GM21526 (cell line): ENCODE results near the gene PROB1.
"Not testable (repeated sequence)": the region's sequence is repeated elsewhere in the genome, so short reads cannot be mapped to it uniquely, and the experiment has no call there.

Source experiments
- ATAC-seq: cut with Tn5 transposase; IDR thresholded peaks from one replicate; pipeline ENCODE4 v1.9.1; 2021; ENCODE audit warnings: moderate library complexity; ENCODE audit not compliant: unreplicated experiment, low FRiP score

PROB1 gene

DNA sequence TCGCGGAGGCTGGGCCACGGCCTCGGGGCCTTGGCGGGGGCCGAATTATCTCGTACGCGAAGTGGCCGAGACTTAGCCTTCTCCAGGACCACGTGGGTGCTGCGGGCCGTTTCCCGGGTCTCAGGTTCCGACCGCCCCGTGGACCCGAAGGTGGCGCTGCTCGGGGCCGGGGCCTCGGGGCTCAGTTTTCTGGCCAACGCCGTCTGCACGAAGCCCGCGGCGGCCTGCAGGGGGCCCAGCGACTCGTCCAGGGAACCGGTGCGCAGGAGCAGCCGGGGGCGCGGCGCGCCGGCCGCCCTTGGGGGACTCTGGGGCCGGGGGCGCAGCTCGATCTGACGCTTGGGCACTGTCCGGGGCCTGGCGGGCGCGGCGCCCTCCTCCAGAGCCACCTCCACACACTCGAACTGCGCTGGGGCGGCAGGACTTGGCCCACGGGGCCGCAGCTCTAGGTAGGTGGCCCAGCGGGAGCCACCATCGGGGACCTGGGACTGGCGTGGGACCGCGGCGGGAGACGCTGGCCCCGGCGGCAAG lies 716 bp downstream of the PROB1 start:
- no peak for ATAC-seq

DNA sequence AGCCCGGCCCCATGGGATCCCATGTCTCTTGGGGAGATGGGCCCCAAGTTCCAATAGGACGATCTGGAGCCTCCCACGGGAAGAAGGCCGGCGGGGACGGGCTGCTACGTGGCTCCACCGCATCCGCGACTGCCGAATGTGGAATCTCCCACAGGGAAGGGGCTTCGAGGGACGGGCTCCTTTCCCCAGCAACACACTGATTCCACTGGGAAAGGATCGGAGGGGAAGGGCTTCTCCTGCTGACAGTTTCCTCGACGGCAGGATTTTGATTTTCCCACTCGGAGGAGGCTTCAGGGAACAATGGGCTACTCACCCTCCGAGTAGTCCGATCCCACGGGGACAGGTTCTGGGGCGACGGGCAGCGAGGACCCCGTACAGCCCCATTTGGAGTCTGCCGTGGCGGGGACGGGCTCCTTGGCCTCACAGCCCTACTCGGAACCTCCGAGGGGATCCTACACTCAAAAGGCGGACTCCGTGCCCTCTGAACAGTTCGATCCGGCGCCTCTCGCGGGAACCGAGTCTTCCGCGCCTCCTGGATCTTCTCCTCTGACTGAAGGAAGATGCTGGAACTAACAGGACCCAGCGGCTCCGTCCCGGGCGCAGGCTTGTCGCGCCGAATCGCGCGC lies 1.3 kb downstream of the PROB1 start:
- ATAC-seq = no peak

DNA sequence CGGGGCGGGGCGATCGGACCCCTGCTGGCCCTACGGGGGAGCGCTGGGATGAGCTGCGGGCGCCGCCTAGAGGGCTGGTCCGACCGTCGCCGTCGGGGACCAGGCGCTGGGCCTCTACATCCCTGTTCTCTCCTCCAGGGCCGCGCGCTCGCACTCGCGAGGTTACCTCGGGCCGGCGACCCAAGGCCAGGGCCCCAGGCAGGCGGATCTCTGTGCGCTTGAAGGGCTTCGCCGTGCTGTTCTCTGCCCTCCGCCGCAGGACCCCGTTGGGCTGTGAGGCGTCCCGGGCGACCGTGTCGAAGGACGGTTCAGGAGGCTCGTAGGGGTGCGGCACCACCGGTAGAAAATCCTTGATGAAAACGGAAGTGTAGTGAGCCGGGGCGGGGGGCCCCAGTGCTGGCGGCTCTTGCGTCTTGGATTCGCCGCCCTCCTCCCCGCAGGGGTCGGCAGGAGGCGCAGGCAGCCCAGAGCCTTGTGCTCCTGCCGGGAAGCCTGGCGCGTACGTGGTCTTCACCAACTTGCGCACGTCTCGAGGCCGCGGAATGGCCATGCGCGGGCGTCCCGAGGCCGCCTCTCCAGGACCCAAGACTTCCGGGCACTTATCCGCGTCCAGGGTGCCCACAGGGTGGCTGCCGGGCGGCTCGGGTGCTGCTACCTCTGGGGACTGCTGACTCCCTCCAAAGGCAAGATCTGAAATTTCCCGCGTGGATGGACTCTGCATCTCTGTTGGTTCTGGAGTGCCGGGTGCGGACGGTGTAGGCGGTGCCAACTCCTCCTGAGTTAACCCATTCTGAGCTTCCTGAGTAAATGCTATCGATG lies 2.0 kb downstream of the PROB1 start:
- ATAC-seq = peak; percentile 46

DNA sequence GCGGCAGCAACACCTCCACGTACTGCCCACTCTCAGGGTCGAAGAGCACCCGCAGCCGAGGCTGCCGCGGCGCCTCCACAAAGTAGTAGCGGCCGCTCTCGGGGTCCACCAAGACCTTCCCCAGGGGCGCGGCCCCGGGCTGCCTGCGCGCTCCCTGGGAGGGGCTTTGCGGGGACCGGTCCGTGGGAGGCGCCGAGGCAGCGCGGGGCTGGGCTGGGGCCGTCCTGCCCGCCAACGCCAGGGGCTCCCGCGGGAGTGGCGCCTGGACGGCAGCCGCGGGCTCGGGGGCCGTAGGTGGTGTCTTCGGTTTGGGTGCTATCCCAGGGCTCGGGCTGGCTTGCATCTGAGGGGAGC lies 2.6 kb downstream of the PROB1 start:
- no peak for ATAC-seq

DNA sequence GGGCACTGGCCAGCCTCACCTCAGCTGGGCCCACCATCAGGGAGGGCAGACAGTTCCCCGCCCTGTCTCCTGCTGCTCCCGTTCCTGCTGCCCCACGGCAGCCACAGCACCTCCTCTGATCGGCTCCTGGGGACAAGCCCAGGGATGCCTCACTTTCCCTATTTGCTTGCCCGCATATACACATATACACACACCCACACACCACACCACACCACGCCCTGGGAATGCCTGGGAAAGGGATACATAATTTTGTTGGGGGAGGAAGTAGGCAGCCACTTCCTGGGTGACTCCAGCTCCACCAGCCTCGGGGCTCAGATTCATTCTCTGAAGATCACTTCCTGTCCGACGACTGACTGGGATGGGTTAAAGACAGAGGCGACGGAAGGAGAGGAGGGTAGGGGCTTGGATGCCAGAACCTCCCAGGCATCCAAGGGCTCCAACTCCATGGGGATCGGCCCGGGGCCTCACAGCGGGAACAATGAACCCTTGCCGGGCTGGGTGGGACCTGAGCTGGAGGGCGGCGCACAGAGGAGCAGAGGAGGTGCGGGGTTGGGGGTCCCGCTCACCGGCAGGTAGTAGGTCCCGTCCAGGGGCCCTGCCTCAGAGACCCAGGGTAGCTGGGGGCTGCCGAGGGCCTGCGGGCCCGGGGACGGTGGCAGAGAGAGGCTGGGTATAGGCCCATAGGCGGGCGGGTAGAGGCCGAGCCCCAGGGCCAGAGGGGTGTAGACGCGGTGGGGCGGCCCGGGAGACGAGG lies 3.2 kb downstream of the PROB1 start:
- ATAC-seq = no peak

DNA sequence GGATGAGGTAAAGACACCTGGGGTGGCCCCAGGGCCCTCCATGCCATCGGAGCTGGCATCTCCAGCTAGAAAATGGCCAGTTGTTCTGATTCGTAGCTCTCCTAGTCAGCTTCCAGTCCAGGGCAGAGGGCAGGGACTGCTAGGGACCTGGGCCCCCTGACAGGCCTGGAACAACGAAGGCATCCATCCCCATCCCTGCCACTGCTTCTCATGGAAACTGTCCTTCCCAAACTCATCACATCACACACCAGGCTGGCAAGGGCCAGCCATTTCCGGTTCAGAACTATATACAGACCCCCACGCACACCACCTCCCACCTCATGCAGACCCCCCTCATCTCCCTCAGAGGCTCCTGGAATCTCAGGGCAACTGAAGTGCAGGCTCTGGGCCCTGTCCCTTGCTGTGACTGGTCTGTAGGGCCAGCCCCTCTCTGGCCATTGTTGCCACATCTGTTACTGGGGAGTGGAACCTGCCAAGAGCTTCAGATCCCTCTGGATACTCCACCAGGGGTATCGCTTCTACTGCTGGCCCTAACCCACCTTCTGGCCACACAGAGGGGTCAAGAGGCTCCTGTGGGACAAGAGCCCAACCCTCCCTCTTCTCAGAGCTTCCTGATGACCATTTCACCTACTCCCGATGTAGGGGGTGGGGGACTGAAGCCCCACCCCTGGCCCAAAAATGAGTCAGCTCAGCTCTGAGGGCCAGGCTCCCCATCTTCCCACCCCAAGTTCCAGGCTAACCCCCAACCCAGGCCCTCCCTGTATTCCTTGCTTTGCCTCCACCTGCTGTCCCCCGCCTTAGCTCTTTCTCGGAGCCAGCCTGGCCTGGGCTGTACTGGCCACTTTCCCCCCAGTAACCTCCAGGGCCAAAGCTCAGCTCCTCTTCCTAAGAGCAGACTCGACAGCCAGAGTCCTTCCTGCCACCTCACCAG lies 4.0 kb downstream of the PROB1 start:
- ATAC-seq = no peak

DNA sequence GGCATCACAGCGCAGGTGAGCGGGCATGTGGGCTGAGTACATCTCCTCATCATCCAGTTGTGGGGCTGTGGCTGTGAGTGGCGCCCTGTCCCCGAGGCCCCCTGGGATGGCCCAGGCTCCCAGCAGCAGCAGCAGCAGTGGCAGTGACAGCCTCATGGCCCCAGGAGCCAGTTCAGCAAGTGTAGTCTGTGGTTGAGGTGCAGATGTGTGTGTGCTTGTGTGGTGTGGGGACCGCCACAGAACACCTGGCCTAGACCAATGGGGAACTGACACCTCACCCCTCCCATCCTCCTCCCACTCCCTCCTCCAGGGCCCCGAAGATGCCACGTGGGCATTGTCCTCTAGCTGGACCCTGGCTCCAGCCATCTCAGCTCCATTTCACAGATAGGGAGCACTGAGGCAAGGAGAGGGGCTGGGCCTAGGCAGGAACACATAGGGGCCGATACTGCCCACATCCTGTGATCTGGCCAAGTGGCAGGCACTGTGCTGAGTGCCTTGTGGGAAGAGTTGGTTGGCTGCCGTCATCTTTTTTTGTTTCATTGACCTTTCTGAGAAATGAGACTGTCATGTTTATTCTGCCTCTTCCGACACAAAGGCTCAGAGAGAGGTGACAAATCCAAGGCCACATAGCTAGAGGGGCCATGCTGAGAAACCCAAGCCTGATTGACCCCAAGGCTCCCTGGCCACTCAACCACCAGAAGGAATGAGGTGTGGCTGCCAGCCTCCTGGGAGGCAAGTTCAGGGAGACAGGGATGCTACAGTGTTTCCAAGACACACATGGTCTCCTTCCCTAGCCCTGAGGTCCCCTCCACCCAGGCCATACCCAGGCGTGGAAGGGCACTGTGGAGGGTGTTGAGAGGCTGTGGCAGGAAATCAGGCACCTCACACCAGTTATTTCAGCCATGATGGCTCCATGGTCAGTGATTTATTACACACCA lies 4.9 kb downstream of the PROB1 start, which contains the start of gene MZB1:
TSS of gene MZB1 (minus strand) at position 213 of the 938 bp plus-strand sequence. CDS start at position 156, 57 bp downstream.
- peak; percentile 33 for ATAC-seq

DNA sequence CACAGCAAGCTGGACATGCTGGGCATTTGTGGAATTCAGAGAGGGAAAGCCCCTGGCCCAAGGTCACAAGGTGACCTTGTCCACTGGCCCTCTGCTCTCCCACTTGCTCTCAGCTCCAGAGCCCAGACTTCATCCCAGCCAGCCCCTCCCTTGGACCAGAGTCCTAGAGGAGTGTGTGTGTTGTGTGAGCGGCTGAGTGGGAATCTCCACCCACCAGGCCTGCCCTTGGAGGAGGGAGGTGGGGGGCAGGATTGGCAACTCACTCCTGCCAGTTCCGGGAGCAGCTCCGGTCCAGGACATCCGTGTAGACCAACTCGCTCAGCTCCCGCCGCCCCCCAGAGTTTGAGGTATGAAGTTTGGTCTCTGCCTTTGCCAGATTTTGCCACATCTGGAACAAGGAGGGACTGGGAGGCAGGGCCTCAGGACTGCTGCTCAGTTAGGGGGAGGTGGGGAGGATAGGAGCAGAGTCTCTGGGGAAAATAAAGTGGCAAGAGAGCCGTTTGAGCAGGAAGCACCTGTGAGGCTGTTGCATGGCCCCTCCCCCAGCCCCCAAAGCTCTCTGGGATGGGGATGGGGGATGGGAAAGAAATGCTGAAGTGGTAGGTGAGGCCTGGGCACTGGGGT lies 6.6 kb downstream of the PROB1 start:
- ATAC-seq = no peak

DNA sequence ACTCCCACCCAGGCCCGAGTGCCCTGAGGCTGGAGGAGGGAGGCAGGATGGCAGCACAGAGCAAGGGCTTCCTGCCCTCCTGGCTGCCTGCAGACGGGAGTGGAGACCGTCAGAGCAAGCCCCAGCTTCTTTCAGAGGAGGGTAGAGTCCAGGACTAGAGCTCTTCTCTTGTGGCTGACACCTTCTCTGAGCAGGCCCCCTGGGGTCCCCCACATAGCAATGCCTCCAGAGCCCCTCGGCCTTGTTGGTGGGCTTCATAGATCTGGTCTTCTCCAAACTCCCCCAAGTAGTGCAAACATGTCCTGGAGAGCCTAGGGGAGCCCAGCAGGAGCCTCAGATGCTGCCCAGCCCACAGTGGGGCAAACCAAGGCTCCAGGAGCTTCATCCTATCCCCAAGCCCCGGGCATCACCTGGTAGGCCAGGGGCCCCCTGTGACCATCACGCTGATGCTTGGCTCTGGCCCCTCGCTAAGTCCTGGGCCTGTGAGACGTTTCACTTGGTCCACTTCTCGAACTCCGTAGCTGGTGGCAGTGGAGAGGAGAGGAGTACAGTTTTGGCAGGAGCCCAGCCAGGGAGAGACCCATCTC lies 7.2 kb downstream of the PROB1 start:
- no peak for ATAC-seq

DNA sequence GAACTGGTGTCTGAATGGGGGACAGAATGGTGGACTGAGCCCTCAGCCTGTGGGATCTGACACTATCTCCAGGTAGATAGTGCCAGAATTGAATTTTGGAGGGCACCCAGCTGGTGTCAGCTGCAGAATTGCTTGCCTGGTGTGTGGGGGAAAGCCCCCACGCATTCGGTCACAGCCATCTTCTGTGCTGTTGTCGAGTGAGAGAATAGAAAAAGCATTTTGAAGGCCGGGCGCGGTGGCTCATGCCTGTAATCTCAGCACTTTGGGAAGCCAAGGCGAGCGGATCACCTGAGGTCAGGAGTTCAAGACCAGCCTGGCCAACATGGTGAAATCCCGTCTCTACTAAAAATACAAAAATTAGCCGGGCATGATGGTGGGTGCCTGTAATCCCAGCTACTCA lies 7.9 kb downstream of the PROB1 start:
- not testable (repeated sequence) for ATAC-seq

DNA sequence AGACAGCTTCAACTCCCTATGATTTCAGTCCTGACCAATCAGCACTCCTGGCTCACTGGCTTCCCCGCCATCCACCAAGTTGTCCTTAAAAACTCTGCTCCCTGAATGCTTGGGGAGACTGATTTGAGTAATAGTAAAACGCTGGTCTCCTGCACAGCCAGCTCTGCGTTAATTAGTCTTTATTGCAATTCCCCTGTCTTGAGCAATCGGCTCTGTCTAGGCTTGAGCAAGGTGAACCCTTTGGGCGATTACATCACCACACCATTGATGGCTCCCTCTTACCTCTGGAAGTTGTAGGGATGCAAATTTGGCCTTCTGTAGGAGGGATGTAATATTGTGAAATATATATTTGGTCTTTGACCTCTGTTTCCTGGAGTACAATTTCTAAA lies 8.9 kb downstream of the PROB1 start:
- no peak for ATAC-seq

DNA sequence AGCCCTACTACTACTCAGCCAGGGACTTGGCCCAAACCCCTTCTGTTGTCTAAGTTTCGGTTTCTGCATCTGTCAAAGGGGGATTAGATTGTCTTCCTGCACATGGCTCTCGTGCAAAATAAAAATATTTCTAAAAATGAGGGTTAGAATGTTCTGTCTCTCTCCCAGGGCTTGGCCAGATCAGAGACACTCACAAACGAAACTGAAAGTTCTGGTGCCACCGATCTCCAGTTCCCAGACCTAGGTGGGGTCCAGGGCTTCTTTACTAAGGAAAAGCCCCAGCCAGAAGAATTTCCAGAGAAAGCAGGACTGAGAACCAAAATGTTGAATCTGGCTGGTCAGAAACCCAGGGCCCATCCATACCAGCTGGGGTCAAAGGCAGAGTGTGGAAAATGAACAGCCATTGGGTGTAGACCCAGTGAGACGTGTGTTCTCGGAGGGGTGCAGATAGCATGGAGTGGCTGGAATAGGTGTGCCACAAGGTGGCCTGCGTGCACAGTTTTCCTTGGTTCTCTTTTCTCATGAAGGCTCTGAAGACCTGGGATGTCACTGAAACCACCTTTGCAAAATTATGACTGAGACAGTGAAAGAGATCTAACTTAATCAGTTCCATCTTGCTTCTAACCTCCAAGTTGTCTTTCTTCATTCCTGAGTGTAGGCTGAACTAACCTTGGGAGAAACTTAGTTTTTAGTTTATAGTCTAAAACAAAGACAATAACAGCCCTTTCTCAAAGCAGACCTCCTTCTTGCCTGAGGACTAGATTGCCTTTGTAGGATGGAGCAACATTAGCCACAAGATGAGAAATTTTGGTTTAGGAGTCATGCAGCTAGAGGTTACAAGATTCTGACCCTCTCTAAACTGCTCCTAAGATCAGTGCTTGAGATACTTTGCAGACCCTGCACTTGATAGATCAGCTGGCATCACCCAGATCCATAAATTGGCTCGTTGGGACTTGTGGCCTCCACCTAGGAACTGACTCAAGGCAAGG lies 9.5 kb downstream of the PROB1 start:
- no peak for ATAC-seq

DNA sequence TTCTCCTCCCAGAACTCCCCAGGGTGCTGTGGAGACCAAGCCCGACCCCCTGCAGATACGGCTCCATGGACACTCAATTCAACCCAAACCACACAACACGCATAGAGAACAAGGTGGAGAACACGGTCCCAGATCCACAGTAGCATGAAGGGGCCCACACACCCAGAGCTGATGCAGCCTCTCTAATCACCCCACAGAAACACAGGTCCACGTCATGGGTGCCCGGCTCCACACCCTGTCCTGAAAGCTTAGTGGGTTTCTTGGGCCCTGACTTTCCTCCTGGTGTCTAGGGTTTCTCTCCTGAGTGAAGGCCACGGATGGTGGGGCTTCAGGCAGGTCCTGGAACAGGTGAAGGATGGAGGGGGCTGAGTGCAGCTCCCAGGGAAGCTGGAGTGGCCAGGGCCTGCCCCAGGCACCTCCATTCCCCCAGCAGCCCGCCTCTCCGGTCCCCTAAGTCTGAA lies 10.3 kb downstream of the PROB1 start:
- ATAC-seq = no peak

DNA sequence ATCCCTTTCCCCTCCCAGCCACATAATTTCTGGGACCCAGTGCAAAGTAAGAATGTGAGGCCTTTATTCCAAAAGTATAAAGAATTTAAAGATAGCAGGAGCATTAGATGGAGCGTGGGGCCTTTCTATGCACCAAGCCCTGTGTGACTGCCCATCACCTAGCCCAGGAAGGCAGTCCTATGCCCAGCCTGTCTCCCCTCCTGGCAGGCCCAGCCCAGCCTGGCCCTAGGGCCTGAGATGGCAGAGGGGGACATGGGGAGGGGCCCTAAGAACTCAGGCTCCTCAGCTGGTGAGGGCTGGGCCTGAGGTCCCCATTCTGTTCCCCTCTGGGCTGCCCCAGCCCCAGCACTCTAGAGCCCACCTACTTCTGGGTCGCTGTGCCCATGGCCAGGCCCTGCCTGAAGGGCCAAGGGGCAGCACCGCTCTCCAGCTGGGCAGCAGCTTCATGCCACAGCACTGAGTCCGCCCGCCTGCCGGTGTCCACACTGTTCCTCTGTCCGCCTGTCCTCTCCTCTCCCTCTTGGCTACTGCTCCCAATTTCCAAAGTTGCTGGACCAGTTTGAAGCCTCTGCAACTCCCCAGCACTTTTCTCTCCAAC lies 10.8 kb downstream of the PROB1 start:
- ATAC-seq = no peak

DNA sequence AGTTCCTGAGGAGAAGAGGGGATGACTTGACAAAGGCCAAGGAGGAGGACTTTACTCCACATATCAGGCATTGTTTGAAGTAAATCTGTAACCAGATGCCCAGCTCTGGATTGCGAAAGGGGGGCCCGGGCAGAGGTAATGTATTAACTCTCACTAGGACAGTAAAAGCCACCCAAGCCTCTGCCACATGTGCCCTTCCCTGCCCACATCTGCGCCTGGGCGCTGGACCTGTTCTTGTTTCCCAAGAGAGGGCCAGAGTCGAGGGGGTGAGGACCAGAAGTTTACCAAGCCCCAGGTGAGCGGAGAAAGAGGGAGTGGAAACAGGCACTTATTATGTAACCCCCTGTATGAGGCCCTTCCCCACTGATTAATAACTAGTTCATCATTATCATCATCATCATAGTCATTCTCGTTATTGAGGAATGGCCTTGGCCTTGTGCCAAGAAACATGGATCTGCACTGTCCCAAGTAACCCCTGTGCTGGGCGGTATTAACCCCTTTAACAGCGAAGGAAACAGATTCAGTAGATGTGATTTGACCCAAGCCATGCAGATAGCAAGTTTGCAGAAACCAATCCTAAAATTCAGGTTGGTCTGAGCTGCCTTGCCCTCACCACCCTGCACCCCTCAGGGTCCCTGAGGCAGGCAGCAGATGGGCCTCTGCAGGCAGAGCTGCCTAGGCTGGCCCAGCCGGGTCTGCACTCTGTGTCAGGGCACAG lies 11.5 kb downstream of the PROB1 start, which contains the start of gene SLC23A1:
TSS of gene SLC23A1 (minus strand) at position 23 of the 718 bp plus-strand sequence. CDS start 44 bp downstream, outside the sequence.
- ATAC-seq = no peak

DNA sequence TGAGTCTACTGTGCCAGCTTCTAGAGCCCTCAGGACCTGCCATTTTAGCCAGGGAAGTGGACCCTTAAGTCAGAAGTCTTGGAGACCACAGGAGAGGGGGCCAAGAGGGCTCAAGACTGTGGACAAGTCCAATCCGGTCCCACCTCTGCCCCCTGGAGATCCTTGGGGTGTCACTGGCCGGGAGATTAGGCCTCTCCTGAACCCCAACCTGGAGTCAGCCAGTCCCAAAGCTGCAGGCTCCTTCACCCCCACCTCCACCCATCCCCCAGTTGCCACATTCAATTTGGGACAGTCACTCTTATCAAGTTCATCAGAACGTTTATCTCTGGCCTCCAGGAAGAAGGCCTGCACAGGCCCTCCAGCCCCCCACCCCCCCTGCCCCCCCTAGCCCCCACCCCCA lies 12.1 kb downstream of the PROB1 start:
- ATAC-seq = no peak
